ENCODE measurements around the gene PALLD.

- TF ChIP-seq POLR2A (IDR thresholded peaks at IDR 0.05) (no peak), CTCF (IDR thresholded peaks at IDR 0.05) (no peak)
These were observed 9.2 kb downstream of the PALLD start for GRCh38 chr4:168506014-168506413.

All from suprapubic skin (tissue), 3 donors.